HL-60 (cell line): ENCODE data around the gene APOBEC3H.

Experiments
- DNase-seq, 2 experiments: peaks; one replicate each; pipeline ENCODE4 v3.0.0-alpha.2; 2010 to 2020; ENCODE audit warnings: low read depth in 1 of 2, low spot score in 1 of 2
- H3K27ac ChIP-seq: fragments of 250-450 bp; sonication (Bioruptor Pico); replicated peaks from 2 replicates; pipeline ENCODE4 v1.5.1; 2020; ENCODE audit warnings: mild to moderate bottlenecking, moderate library complexity
- H3K27me3 ChIP-seq: fragments of 250-450 bp; sonication (Bioruptor Pico); 2 replicates; pipeline ENCODE4 v1.5.1; 2021; ENCODE audit warnings: mild to moderate bottlenecking, moderate library complexity; ENCODE audit not compliant: insufficient read depth, poor library complexity, severe bottlenecking
- H3K4me3 ChIP-seq: replicated peaks from 2 replicates; pipeline ENCODE4 v1.5.1; 2011; ENCODE audit warnings: mild to moderate bottlenecking, control low read depth, low read length; ENCODE audit not compliant: insufficient read depth
- GABPA ChIP-seq: IDR thresholded peaks from 2 replicates; pipeline ENCODE4 v1.6.1; 2012; ENCODE audit warnings: low read depth
- POLR2AphosphoS5 ChIP-seq: IDR thresholded peaks from 2 replicates; pipeline ENCODE4 v1.6.1; 2012; ENCODE audit warnings: low read depth
- SPI1 ChIP-seq: IDR thresholded peaks from 2 replicates; pipeline ENCODE4 v1.6.1; 2012; ENCODE audit warnings: low read depth, mild to moderate bottlenecking, borderline replicate concordance
- TF ChIP-seq, protein P1 (sequence below): IDR thresholded peaks from one replicate; pipeline ENCODE4 v1.5.1; 2011; ENCODE audit warnings: low read length, control low read depth, inconsistent platforms; ENCODE audit not compliant: insufficient read depth
- TF ChIP-seq, protein P2 (sequence below): IDR thresholded peaks from 2 replicates; pipeline ENCODE4 v1.6.1; 2012; ENCODE audit warnings: low read depth; ENCODE audit not compliant: insufficient replicate concordance

Gene APOBEC3H

DNA sequence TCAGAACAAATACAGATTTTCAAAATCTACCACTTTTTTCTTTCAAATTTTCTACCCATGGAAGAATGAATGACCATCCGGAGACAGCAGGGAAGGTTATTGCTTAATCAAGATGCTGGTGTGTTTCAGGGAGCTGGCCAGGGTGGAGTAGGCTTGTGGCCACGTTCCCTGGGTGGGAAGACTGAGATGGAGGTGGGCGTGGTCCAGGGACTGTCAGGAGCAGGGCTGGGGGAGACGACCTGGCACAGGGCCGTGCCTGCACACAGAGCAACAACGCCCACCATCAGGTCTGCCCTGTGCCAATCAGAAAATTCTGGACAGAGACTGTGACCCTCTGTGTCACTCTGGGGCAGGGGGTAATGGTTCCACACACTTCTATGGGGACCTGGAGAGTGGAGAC, 7.1 kb upstream of the APOBEC3H start:
- no peak for DNase-seq
- Histone ChIP-seq H3K27ac (no peak overlapping the region), H3K4me3 (no peak overlapping the region), H3K27me3 (peaks cover 5% of the 10 kb centered on the region)
- TF ChIP-seq, protein P1, sequence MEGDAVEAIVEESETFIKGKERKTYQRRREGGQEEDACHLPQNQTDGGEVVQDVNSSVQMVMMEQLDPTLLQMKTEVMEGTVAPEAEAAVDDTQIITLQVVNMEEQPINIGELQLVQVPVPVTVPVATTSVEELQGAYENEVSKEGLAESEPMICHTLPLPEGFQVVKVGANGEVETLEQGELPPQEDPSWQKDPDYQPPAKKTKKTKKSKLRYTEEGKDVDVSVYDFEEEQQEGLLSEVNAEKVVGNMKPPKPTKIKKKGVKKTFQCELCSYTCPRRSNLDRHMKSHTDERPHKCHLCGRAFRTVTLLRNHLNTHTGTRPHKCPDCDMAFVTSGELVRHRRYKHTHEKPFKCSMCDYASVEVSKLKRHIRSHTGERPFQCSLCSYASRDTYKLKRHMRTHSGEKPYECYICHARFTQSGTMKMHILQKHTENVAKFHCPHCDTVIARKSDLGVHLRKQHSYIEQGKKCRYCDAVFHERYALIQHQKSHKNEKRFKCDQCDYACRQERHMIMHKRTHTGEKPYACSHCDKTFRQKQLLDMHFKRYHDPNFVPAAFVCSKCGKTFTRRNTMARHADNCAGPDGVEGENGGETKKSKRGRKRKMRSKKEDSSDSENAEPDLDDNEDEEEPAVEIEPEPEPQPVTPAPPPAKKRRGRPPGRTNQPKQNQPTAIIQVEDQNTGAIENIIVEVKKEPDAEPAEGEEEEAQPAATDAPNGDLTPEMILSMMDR = no peak
- TF ChIP-seq SPI1 (no peak), POLR2AphosphoS5 (no peak)

DNA sequence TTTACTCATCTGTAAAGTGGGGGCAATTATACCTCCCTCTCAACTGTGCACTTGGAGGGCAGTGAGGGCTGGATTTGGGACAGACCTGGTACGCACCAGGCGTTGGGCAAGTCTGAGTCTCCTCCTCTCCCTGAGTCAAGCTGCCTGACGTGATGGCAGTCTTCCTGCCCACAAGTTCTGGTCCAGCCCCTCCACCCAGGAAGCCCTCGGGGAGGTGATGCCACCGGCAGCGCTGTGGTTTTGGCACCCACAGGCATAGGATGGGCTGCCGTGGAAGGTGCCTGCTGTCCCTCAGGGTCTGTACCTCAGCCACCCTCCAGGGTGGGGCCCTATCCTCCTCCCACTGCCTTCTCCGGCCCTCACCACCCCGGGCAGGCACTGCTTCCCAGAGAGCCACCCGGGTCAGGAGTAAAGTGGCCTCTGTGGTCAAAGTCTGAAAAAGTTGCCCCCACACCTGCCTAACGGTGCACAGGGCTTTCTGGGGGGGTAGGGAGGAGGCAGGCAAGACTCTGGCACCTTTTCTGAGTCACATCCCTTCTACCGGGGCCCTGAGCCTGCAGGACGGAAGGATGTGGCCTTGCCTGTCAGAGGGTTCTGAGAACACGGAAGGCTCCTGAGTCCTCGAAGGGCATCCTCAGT, 6.5 kb upstream of the APOBEC3H start:
- peaks cover 7% of the 10 kb centered on the region for H3K27me3 ChIP-seq
- no peak for TF ChIP-seq POLR2AphosphoS5
- TF ChIP-seq GABPA = no peak
- TF ChIP-seq, protein P2, sequence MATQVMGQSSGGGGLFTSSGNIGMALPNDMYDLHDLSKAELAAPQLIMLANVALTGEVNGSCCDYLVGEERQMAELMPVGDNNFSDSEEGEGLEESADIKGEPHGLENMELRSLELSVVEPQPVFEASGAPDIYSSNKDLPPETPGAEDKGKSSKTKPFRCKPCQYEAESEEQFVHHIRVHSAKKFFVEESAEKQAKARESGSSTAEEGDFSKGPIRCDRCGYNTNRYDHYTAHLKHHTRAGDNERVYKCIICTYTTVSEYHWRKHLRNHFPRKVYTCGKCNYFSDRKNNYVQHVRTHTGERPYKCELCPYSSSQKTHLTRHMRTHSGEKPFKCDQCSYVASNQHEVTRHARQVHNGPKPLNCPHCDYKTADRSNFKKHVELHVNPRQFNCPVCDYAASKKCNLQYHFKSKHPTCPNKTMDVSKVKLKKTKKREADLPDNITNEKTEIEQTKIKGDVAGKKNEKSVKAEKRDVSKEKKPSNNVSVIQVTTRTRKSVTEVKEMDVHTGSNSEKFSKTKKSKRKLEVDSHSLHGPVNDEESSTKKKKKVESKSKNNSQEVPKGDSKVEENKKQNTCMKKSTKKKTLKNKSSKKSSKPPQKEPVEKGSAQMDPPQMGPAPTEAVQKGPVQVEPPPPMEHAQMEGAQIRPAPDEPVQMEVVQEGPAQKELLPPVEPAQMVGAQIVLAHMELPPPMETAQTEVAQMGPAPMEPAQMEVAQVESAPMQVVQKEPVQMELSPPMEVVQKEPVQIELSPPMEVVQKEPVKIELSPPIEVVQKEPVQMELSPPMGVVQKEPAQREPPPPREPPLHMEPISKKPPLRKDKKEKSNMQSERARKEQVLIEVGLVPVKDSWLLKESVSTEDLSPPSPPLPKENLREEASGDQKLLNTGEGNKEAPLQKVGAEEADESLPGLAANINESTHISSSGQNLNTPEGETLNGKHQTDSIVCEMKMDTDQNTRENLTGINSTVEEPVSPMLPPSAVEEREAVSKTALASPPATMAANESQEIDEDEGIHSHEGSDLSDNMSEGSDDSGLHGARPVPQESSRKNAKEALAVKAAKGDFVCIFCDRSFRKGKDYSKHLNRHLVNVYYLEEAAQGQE = no peak
- TF ChIP-seq, protein P1 = no peak
- no peak overlapping the region for H3K4me3 ChIP-seq
- no peak for DNase-seq
- no peak overlapping the region for H3K27ac ChIP-seq

DNA sequence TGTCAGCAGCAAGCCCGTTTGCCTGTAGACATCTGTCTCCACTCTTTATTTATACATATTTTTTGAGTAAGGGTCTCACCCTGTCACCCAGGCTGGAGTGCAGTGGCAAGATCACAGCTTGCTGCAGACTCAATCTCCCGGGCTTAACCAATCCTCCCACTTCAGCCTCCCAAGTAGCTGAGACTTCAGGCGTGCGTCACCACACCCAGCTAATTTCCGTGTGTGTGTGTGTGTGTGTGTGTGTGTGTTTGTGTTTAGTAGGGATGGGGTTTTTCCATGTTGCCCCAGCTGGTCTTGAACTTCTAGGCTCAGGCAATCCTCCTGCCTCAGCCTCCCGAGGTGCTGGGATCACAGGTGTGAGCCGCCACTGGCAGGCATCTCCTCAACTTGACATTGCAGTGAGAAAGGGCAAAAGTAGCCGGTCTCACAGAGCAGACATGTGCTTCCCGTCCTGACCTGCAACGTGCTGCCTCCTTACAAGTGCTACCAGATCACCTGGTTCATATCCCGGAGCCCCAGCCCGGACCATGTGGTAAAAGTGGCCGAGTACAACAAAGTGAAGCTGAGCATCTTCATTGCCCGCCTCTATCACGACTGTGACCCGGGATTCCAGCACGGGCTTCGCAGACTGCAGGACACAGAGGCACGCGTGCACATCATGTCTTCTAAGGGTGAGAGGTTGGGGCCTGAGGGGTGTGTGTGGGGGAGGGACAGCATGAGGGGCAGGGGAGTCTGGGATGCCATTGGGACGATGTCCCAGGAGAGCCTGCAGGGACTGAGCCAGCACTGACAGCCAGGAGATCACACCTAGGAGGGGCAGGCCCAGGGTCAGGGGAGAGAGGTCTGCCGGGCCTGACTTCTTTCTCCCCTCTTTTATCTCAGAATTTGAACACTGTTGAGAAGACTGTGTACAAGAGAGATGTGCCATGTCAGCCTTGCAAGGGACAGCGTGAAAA, 5.6 kb upstream of the APOBEC3H start:
- no peak overlapping the region for H3K4me3 ChIP-seq

More for the DNA sequence above, 5.6 kb upstream of the APOBEC3H start:
- H3K27me3 ChIP-seq = peaks cover 8% of the 10 kb centered on the region
- H3K27ac ChIP-seq = no peak overlapping the region
- TF ChIP-seq, protein P2 = no peak
- DNase-seq = no peak
